Measurements from ENCODE around the gene TCF19.
"Not testable (repeated sequence)": the region's sequence is repeated elsewhere in the genome, so short reads cannot be mapped to it uniquely, and the experiment has no call there.

TCF19 gene

GRCh38 chr6:31163922-31164321, 5.5 kb downstream of the TCF19 start:
- DNase-seq: no peak

GRCh38 chr6:31164475-31165063, 6.2 kb downstream of the TCF19 start:
- not testable (repeated sequence) for DNase-seq

- DNase-seq: not testable (repeated sequence)
Observed at GRCh38 chr6:31165064-31165832, 6.9 kb downstream of the TCF19 start.

- no peak for DNase-seq
Observed at GRCh38 chr6:31165986-31166385, 7.6 kb downstream of the TCF19 start.

- no peak for DNase-seq
Observed at GRCh38 chr6:31168606-31169005, 10.2 kb downstream of the TCF19 start.

GRCh38 chr6:31169123-31169857, 10.9 kb downstream of the TCF19 start:
- no peak for DNase-seq

GRCh38 chr6:31169858-31170599, 11.6 kb downstream of the TCF19 start:
- DNase-seq: not testable (repeated sequence)

GRCh38 chr6:31170600-31170881, 12.2 kb downstream of the TCF19 start, which contains the start of gene POU5F1:
Gene POU5F1 (minus strand): TSS chr6:31170682. CDS start chr6:31170620, 62 bp downstream.
- DNase-seq: no peak

- DNase-seq: no peak
Observed at GRCh38 chr6:31170987-31171671, 12.7 kb downstream of the TCF19 start.

GRCh38 chr6:31171931-31172905, 13.8 kb downstream of the TCF19 start:
- no peak for DNase-seq

GRCh38 chr6:31172973-31173384, 14.6 kb downstream of the TCF19 start:
- DNase-seq: no peak

- DNase-seq: no peak
Observed at GRCh38 chr6:31173406-31173805, 15.0 kb downstream of the TCF19 start.

- no peak for DNase-seq
Observed at GRCh38 chr6:31174378-31174777, 16.0 kb downstream of the TCF19 start.

- DNase-seq: no peak
Observed at GRCh38 chr6:31175971-31176370, 17.6 kb downstream of the TCF19 start.

- no peak for DNase-seq
Observed at GRCh38 chr6:31178143-31179041, 20.0 kb downstream of the TCF19 start.

GRCh38 chr6:31179042-31179386, 20.6 kb downstream of the TCF19 start:
- no peak for DNase-seq

- no peak for DNase-seq
Observed at GRCh38 chr6:31179896-31180295, 21.5 kb downstream of the TCF19 start.

- no peak for DNase-seq
Observed at GRCh38 chr6:31180500-31180899, 22.1 kb downstream of the TCF19 start.

- DNase-seq: not testable (repeated sequence)
Observed at GRCh38 chr6:31183287-31183686, 24.9 kb downstream of the TCF19 start.

- DNase-seq: not testable (repeated sequence)
Observed at GRCh38 chr6:31183859-31184258, 25.5 kb downstream of the TCF19 start.

GRCh38 chr6:31185695-31186051, 27.3 kb downstream of the TCF19 start:
- DNase-seq: not testable (repeated sequence)

Data from kidney glomerular epithelial cell (primary cell).